ENCODE data around the gene HMCN1.

DNA sequence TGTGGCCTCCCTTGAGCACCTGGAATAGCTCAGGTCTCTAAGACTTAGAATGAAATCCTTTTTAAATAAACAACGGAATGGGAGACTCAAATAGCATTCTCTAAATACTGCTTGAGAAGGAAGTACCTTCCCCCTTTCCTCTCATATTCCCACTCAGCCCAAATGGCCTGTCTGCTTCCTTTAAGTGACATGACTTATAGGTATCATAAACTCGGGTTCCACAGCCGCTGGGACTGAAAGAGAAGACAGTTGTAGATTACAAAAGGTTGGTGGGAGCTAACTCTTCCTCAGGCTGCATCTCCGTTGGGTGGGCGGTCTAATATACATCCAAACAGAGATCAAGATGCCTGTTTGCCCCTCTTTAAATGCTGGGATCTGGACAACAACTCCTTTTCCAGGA is 1.2 kb upstream of the HMCN1 start:
- no peak for TF ChIP-seq POLR2A (IDR thresholded peaks at IDR 0.05)
- TF ChIP-seq, protein P1, sequence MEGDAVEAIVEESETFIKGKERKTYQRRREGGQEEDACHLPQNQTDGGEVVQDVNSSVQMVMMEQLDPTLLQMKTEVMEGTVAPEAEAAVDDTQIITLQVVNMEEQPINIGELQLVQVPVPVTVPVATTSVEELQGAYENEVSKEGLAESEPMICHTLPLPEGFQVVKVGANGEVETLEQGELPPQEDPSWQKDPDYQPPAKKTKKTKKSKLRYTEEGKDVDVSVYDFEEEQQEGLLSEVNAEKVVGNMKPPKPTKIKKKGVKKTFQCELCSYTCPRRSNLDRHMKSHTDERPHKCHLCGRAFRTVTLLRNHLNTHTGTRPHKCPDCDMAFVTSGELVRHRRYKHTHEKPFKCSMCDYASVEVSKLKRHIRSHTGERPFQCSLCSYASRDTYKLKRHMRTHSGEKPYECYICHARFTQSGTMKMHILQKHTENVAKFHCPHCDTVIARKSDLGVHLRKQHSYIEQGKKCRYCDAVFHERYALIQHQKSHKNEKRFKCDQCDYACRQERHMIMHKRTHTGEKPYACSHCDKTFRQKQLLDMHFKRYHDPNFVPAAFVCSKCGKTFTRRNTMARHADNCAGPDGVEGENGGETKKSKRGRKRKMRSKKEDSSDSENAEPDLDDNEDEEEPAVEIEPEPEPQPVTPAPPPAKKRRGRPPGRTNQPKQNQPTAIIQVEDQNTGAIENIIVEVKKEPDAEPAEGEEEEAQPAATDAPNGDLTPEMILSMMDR (IDR thresholded peaks at IDR 0.05) = no peak

All from heart left ventricle (tissue), 13 donors.